HG03520 (cell line): ENCODE measurements around the gene PHC2.

Source experiments
- ATAC-seq: cut with Tn5 transposase; IDR thresholded peaks from one replicate; pipeline ENCODE4 v1.9.1; 2021; ENCODE audit warnings: mild to moderate bottlenecking, moderate library complexity; ENCODE audit not compliant: unreplicated experiment

PHC2 gene

DNA sequence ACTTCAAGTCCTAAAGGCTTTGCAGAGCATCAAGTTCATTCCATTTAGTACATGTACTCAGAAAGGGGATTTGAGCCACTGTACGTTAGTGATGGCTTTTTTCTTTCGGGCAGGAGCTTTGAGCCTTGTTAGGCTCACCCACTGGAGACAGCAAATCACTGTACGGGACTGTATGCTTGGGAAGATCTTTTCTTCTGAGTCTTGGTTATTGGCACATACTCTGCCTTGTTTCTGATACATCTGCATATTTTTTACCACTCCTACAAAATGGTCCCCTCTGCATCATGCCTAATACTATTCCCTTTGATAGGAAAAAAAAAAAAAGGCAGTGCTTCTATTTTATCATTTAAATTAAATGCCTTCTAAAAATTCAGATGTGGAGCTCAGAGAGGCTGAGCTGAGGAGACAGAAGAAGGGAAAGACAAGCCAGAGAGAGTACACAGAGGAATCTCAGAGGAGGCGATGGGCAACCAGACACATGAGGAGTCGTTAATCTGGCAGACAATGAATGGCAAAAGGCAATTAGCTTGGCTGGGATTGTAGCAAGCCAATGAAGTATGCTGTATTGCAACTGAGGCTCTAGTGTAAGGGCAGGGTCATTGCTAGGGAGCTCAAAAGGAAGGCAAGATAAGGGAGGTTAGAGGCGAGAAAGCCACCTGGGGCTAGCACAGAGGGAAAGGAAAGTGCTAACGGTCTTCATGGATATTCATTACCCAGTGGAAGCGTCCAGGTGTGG, 39.4 kb downstream of the PHC2 start:
- no peak for ATAC-seq

GRCh38 chr1:33390542-33390941, 40.4 kb downstream of the PHC2 start:
- no peak for ATAC-seq

GRCh38 chr1:33388805-33389771, 41.8 kb downstream of the PHC2 start:
- ATAC-seq = no peak

DNA sequence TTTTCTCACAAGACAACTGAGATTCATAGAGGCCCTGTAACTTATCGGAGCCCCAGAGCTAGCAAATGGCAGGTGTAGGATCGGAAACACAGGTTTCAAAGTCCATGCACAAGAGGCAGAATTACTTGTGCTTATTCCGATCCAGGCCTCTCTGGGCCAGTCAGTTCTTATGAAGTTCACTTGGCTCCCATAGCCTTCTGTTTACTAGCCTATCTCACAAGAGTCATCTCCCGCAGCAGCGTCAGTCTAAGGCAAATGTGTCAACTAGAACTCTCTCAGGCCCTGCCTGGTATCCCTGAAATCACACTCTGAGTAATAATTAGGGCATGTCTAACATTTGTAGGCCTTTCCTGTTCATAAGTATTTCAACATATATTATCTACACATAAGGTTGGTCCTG, 43.3 kb downstream of the PHC2 start:
- ATAC-seq = no peak

DNA sequence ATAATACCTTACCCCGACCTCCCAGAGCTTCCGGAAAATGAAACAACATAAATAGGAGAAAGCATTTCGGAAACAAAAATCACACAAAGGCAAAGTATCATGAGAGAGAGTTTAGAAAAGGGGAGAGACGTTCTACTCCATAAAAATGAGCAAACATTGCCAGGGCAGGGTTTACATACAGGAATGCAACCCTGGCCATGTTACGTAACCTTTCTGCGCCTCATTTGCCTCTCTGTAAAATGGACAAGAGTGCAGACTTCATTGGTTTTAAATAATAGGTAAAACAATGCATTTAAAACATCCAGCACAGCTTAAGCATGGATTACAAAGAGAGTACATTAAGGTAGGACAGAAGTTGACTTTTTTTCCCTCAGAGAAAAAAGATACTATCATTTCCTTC, 45.6 kb downstream of the PHC2 start:
- ATAC-seq = no peak

GRCh38 chr1:33384040-33384812, 46.7 kb downstream of the PHC2 start:
- no peak for ATAC-seq

- no peak for ATAC-seq
Measured at GRCh38 chr1:33383489-33383888, 47.4 kb downstream of the PHC2 start.

DNA sequence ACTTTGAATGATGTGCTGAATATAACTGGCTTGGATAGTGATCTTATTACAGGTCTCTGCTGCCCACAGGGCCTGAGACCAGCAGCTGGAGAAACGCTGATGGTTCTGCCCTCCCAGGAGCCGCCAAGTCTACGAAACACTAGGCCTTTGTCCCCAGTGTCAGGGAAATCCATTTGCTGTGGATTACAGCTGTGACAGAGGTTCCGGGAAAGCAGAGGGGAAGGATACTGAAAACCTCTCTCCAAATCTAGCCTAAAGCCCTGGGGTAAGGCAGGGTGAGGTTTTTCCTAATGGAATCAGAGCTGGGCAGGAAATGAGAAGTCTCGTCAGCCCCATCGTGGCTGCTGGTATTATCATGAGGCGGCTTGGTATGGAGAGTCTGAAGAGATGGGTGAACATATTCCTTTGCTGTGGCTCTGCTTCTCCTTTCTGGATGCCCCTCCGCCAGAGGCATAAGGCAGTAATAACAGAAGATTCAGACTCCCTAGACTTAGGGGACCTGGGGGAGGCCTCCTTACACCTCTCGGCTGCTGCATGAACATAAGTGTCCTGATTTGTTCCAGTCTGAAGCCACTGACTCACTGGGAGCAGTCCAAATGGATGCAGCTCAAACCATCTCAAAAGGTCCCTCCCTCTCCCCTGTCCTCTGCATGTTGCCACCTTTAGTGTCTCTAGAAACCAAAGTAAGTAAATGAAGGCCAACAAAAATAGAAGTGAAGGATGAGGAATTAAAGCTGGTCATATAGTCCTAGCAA, 48.1 kb downstream of the PHC2 start:
- no peak for ATAC-seq

GRCh38 chr1:33381977-33382376, 48.9 kb downstream of the PHC2 start:
- no peak for ATAC-seq

DNA sequence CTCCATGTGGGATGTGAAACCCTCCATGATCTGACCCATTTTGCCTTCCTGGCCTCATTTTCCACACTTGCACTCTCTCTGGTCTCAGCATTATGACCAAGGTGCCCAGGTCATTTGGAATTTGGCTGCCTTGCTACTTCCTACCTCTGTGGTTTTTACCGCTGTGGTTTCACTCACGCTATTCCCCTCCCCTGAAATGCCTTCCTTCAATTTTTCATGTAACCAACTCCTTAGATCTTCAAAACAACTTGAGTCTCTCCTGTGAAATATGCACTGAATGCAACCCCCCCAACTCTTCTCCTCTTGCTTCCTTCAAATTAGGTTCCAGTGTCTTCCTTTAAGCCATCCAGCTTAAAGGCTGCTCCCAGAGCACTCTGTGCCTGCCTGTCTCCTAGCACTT, 50.1 kb downstream of the PHC2 start:
- no peak for ATAC-seq

GRCh38 chr1:33379631-33380354, 51.1 kb downstream of the PHC2 start:
- no peak for ATAC-seq

- no peak for ATAC-seq
Measured at GRCh38 chr1:33378976-33379375, 51.9 kb downstream of the PHC2 start.

DNA sequence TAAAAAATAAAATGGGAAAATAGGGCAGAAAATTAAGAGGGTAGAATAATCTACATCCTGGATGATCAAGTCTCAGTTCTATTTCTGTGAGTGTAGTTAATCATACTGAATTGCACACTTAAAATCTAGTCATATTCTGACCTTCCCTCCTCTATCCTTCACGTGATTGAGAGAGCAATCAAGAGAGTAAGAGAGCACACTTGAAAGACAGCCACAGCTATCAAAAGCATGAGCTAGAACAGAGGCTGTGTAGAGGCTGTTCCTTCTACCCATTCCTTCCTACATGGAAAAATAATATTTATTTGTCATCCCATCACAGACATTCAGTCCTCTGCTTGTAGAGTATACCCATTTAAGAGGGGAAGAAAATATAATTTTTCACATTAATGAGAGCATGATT, 52.4 kb downstream of the PHC2 start:
- ATAC-seq = no peak

GRCh38 chr1:33377756-33378155, 53.1 kb downstream of the PHC2 start:
- ATAC-seq = no peak

GRCh38 chr1:33377013-33377412, 53.9 kb downstream of the PHC2 start:
- ATAC-seq = no peak

- no peak for ATAC-seq
Measured at GRCh38 chr1:33375316-33375715, 55.6 kb downstream of the PHC2 start.

DNA sequence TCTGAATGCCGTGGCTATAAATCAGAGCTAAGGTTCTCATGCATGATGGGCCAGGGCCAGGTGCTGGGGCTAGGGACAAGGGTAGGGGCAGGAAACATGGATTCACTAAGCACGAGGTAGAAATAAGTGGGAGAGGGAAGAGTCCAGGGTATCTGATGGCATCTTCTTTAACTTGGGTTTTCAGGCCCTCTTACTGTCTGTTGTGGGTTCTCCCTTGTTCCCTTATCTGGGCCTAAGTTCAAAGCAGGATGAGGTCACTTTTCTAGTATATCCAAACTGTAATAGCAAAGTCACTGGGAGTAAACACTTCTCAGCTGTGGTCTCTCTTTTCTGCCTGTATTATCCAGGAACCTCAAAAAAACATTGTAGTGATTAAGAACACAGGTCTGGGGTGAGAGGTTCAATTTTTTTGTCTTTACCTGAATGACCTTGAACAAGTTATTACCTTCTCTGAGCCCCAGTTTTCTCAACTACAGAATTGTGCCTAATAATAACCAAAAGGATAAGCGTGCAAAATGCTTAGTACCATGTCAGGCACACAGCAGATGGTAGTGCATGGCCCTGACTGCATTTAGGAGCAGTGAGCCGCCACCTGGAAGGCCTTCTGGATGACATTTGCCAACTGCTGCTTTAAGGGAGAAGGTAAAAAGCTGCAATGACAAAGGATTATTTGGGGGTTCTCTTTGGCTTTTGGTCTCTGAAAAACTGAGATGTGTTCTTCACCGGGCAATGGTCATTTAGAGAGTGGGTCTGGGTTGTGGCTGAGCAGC, 56.4 kb downstream of the PHC2 start:
- no peak for ATAC-seq

GRCh38 chr1:33373606-33374005, 57.3 kb downstream of the PHC2 start:
- no peak for ATAC-seq

DNA sequence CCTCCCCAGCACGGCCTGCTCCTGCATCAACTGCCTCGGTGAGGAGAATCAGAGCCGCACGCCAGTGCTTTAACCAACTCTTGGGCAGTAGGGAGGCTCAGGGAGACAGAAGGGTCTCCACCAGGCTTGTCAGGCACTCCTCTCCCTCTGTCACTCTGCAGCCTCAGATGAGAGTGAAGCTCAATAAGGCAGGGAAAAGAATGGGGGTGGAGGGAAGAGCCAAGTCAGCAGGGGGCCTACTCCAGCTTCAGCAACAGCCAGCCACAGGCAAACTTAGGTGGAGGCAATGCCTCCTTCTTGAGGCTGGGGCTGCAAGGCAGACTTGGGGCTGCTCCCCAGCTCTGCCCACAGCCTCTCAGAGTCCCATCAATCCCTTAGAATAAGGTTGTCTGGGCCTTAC, 58.2 kb downstream of the PHC2 start:
- ATAC-seq = no peak
